RWPE2 (cell line): ENCODE data around the gene TRAPPC13.

ENCODE experiments used
- ATAC-seq: fragments of 200-7000 bp; cut with Tn5 transposase; 3 replicates; pipeline ENCODE4 v1.9.1; 2021; ENCODE audit warnings: low read depth
- DNase-seq: peaks from one replicate; pipeline ENCODE4 v3.0.0-alpha.2; 2020; ENCODE audit warnings: low spot score
- H3K27ac ChIP-seq: fragments of 450-650 bp; 2 replicates; pipeline ENCODE4 v1.5.1; 2017; ENCODE audit warnings: mild to moderate bottlenecking; ENCODE audit not compliant: poor library complexity, severe bottlenecking
- H3K27me3 ChIP-seq: fragments of 250-450 bp; sonication (Bioruptor Pico); 2 replicates; pipeline ENCODE4 v1.5.1; 2021; ENCODE audit warnings: mild to moderate bottlenecking, moderate library complexity; ENCODE audit not compliant: insufficient read depth, poor library complexity, severe bottlenecking
- H3K36me3 ChIP-seq: fragments of 250-450 bp; sonication (Bioruptor Pico); 2 replicates; pipeline ENCODE4 v1.5.1; 2020; ENCODE audit warnings: low read depth, mild to moderate bottlenecking, moderate library complexity
- H3K4me1 ChIP-seq: fragments of 250-450 bp; sonication (Bioruptor Pico); 2 replicates; pipeline ENCODE4 v1.5.1; 2021; ENCODE audit warnings: mild to moderate bottlenecking, moderate library complexity; ENCODE audit not compliant: insufficient read depth, poor library complexity, severe bottlenecking
- H3K4me3 ChIP-seq: fragments of 250-450 bp; sonication (Bioruptor Pico); 2 replicates; pipeline ENCODE4 v1.5.1; 2021; ENCODE audit warnings: mild to moderate bottlenecking, moderate library complexity; ENCODE audit not compliant: severe bottlenecking
- H3K9me3 ChIP-seq: fragments of 250-450 bp; sonication (Bioruptor Pico); 2 replicates; pipeline ENCODE4 v1.5.1; 2021; ENCODE audit warnings: mild to moderate bottlenecking, moderate library complexity; ENCODE audit not compliant: severe bottlenecking
- TF ChIP-seq, protein P1 (sequence below): fragments of 450-650 bp; IDR thresholded peaks from one replicate; pipeline ENCODE4 v1.5.1; 2017; ENCODE audit warnings: mild to moderate bottlenecking, moderate library complexity; ENCODE audit not compliant: poor library complexity, severe bottlenecking

TRAPPC13 gene

GRCh38 chr5:65695896-65696295 is 71.1 kb downstream of the TRAPPC13 start:
- no peak for DNase-seq
- Histone ChIP-seq H3K4me1 (no peaks in the 10 kb centered on the region), H3K36me3 (peaks cover 11% of the 10 kb centered on the region), H3K27me3 (no peaks in the 10 kb centered on the region), H3K4me3 (no peak overlapping the region), H3K27ac (no peak overlapping the region), H3K9me3 (no peaks in the 10 kb centered on the region)
- ATAC-seq = no peak
- TF ChIP-seq, protein P1, sequence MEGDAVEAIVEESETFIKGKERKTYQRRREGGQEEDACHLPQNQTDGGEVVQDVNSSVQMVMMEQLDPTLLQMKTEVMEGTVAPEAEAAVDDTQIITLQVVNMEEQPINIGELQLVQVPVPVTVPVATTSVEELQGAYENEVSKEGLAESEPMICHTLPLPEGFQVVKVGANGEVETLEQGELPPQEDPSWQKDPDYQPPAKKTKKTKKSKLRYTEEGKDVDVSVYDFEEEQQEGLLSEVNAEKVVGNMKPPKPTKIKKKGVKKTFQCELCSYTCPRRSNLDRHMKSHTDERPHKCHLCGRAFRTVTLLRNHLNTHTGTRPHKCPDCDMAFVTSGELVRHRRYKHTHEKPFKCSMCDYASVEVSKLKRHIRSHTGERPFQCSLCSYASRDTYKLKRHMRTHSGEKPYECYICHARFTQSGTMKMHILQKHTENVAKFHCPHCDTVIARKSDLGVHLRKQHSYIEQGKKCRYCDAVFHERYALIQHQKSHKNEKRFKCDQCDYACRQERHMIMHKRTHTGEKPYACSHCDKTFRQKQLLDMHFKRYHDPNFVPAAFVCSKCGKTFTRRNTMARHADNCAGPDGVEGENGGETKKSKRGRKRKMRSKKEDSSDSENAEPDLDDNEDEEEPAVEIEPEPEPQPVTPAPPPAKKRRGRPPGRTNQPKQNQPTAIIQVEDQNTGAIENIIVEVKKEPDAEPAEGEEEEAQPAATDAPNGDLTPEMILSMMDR = no peak

GRCh38 chr5:65696892-65697291 is 72.1 kb downstream of the TRAPPC13 start:
- Histone ChIP-seq H3K36me3 (peaks cover 11% of the 10 kb centered on the region), H3K27me3 (no peaks in the 10 kb centered on the region), H3K4me3 (no peak overlapping the region), H3K4me1 (no peaks in the 10 kb centered on the region), H3K27ac (no peak overlapping the region), H3K9me3 (no peaks in the 10 kb centered on the region)
- no peak for DNase-seq
- TF ChIP-seq, protein P1 = no peak
- ATAC-seq = no peak

DNA sequence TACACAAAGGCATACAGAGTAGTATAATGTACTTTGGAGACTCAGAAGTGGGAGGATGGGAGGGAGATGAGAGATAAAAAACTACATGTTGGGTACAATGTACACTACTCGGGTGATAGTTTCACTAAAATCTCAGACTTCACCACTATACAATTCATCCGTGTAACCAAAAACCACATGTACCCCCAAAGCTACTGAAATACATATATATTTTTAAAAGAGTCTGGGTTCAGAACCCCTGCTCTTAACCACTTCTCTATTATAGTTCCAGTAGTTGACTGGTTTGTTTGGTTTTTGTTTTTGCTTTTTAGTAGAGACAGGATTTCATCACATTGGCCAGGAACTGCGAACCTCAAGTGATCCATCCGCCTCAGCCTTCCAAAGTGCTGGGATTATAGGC is 74.5 kb downstream of the TRAPPC13 start:
- no peaks in the 10 kb centered on the region for H3K9me3 ChIP-seq
- TF ChIP-seq, protein P1 = no peak
- no peaks in the 10 kb centered on the region for H3K27me3 ChIP-seq
- no peak for DNase-seq
- no peak overlapping the region for H3K4me3 ChIP-seq
- no peak overlapping the region for H3K27ac ChIP-seq
- H3K4me1 ChIP-seq = no peaks in the 10 kb centered on the region
- peaks cover 22% of the 10 kb centered on the region for H3K36me3 ChIP-seq
- ATAC-seq = no peak

DNA sequence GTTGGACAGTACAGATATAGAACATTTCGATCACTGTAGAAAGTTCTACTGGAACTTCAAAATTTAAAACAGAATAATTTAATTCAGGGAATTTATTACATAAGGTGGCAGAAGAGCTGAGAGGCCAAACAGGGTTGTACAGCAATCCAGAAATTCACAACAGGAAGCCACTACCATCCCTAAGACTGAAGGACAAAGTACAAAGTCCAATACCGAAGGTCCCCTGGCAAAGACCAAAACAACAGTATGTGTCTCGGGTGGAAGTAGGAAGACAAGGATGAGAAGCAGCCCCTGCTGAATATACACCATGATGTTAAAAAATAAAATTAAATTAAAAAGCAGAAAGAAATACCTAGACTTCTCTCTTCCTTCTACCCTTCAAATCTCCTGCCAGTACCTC is 77.2 kb downstream of the TRAPPC13 start:
- H3K4me1 ChIP-seq = no peaks in the 10 kb centered on the region
- no peak overlapping the region for H3K27ac ChIP-seq
- ATAC-seq = no peak
- no peak overlapping the region for H3K4me3 ChIP-seq
- H3K9me3 ChIP-seq = no peaks in the 10 kb centered on the region
- DNase-seq = no peak
- H3K36me3 ChIP-seq = peaks cover 16% of the 10 kb centered on the region
- TF ChIP-seq, protein P1 = no peak
- no peaks in the 10 kb centered on the region for H3K27me3 ChIP-seq

DNA sequence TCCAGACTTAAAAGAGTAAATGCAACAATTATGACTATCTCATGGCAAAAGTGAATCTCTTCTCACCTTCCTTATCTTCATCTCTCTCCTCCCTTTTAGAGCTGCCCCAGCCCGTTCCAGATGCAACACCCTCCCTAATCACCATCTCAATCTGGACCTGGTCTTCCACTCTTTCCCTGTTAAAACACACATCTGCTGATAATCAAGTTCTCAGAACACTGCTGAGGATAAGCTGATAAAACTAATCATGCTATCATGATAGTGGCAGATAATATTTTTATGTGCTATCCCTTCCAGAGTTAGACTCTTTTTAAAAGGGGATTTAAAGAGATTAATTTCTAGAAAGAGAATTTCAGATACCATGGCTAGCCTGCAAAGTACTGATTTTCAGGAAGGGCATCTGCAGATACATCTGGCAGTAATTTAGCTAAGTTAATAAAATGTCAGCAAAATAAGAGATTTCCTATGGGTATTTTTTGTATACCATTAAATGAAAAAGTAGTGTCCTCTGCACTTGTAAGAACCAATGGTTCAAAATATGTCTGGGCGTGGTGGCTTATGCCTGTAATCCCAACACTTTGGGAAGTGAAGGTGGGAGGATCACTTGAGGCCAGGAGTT is 79.9 kb downstream of the TRAPPC13 start:
- H3K4me3 ChIP-seq = no peak overlapping the region
- no peaks in the 10 kb centered on the region for H3K27me3 ChIP-seq
- peaks cover 19% of the 10 kb centered on the region for H3K36me3 ChIP-seq
- H3K9me3 ChIP-seq = no peaks in the 10 kb centered on the region
- H3K4me1 ChIP-seq = no peaks in the 10 kb centered on the region
- TF ChIP-seq, protein P1 = no peak
- DNase-seq (no peak), ATAC-seq (no peak)
- no peak overlapping the region for H3K27ac ChIP-seq
